HG03066 (cell line): Measurements from ENCODE around the gene SLC49A4.

Experiments used
- ATAC-seq: cut with Tn5 transposase; IDR thresholded peaks from one replicate; pipeline ENCODE4 v1.9.1; 2021; ENCODE audit warnings: low read depth; ENCODE audit not compliant: unreplicated experiment

Gene SLC49A4

DNA sequence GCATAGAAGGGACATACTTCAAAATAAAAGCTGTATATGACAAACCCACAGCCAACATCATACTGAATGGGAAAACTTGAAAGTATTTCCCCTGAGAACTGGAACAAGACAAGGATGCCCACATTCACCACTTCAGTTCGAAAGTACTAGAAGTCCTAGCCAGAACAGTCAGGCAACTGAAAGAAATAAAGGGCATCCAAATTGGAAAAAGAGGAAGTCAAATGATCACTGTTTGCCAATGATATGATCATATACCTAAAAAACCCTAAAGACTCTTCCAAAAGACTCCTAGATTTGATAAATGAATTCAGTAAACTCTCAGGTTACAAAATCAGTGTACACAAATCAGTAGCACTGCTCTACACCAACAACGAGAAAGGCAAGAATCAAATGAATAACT lies 40.7 kb downstream of the SLC49A4 start:
- ATAC-seq: no peak

- ATAC-seq: no peak
These were observed 48.7 kb downstream of the SLC49A4 start for GRCh38 chr3:122843604-122844003.

DNA sequence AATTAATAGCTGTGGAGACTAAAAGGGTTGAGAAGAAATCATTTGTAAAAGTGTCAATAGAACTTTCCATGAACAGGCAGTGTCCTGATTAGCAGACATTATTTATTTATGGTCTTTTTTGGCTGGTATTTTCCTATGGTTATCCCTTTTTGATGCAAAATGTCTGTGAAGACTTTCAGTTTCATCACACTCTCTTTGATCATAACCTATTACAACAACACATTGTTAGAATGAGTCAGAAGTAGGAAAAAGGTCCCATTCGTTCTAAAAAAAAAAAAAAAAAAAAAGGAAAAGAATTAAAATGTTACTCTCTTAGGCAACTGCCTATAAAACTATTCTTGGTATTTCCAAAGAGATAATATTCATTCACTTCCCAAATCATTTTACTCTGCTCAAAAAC lies 62.1 kb downstream of the SLC49A4 start:
- ATAC-seq: no peak

DNA sequence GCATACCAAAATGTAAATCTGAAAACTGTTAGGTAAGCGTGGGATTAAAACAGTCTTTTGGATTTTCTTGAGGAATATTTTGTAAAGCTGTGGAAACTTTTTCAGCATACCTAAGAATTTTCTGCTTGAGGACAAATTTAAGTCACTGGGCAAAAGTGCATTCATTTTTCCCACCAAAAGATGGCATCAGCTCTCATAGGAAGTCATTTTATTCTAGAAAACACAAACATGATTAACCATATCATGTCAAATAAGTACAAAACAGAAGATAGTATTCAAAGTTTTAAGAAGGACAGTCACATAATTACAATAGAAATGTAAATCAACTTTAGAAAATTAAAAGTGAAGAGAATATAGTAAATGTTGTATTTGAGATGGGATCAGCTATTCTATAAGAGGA lies 63.5 kb downstream of the SLC49A4 start:
- no peak for ATAC-seq

DNA sequence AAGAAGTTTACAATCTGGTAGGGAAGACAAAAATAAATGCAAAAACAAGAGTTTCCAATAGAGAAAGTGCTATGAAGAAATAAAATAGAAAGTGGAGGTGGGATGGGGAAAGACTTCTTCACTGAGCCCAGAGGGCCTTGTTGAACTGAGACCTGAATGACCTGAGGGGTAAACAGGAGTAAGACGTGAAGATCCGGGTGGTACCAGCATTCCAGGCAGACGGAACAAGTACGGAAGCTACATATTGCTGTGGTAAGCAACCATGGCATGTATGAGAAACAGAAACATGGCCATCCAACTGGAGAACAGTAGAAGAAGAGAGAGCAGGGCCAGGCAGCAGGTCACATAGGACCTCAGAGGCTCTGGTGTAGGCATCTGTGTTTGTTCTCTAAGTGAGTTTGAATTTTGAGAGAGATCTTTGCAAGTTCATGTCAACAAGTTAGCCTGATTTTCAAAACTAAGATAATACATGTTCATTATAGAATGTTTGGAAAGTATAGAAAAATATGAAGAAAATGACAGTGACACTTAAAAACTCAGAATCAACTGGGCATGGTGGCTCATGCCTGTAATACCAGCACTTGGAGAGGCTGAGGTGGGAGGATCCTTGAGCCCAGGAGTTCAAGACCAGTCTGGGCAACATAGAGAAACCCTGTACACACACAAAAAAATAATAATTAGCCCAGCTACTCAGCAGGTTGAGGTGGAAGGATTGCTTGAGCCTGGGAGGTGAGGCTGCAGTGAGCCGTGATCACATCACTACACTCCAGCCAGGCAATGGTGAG lies 64.3 kb downstream of the SLC49A4 start:
- ATAC-seq: no peak

GRCh38 chr3:122862381-122862780 lies 67.5 kb downstream of the SLC49A4 start:
- no peak for ATAC-seq

- ATAC-seq: no peak
These were observed 69.6 kb downstream of the SLC49A4 start for GRCh38 chr3:122864498-122864897.

DNA sequence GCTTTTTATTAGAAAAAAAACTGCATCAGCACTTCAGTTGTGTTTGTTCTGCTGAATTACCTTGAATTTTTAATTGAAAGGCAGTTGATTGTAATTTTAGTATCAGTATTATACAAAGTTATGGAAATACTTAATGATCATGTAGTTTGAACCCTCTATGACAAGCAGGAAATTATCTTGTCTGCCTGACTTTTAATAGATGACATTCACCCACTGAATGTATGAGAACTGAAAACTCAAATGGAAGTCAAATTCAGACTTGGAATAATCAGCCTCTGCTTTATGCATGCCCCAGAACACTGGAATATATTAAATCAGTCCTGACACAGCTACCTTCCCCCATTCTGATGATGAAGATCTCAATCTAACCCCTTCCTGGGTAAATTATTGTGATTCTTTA lies 73.5 kb downstream of the SLC49A4 start:
- ATAC-seq: no peak

GRCh38 chr3:122873741-122874515 lies 79.1 kb downstream of the SLC49A4 start:
- no peak for ATAC-seq

- no peak for ATAC-seq
These were observed 80.8 kb downstream of the SLC49A4 start for GRCh38 chr3:122875547-122876127.

- no peak for ATAC-seq
These were observed 85.3 kb downstream of the SLC49A4 start for GRCh38 chr3:122880173-122880572.

- no peak for ATAC-seq
These were observed 85.8 kb downstream of the SLC49A4 start for GRCh38 chr3:122880624-122881023.

DNA sequence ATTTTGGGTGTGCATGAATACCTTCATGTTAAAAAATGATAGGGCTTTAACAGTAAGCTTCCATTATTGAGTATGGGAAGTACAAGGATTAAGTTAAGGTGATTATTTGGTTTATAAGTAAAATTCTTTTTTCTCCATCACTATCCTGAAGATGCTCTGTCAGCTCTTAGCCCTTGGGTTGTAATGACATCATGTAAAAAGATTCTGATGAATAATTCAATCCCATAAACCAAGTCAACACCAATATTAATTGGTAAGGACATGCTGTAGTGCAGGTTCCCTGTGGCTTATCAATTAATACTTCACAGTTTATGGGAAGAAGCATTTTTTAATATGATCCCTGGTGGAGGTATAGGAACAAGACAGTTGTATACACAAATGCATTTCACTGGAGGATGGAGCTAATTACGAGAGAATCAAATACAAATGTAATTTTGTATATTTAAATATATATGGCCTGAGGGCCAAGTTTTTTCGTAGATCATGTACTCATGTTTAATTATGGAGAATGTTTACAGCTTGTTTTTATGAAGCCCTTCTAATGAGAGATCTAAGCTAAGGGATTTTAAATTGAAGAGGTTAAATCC lies 87.6 kb downstream of the SLC49A4 start:
- ATAC-seq: no peak

DNA sequence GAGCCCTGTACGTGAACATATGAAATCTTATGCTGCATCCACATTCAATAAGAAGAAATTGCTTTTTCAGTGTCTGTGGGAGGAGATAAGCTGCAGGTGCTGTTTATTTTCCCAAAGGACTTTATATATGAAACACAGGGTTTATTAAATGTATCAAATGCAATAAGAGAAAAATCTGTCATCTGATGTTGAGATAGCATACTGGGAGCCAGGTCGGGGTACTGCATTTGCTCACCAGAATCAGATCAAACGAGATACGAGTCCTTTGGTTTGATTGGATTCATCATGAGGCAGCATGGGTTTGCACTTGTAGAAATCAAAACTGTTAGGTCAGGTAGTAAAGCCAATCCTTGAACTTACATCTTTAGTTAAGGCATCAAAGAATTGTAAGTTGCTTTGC lies 91.4 kb downstream of the SLC49A4 start:
- ATAC-seq: no peak

- ATAC-seq: no peak
These were observed 92.1 kb downstream of the SLC49A4 start for GRCh38 chr3:122886946-122887345.

DNA sequence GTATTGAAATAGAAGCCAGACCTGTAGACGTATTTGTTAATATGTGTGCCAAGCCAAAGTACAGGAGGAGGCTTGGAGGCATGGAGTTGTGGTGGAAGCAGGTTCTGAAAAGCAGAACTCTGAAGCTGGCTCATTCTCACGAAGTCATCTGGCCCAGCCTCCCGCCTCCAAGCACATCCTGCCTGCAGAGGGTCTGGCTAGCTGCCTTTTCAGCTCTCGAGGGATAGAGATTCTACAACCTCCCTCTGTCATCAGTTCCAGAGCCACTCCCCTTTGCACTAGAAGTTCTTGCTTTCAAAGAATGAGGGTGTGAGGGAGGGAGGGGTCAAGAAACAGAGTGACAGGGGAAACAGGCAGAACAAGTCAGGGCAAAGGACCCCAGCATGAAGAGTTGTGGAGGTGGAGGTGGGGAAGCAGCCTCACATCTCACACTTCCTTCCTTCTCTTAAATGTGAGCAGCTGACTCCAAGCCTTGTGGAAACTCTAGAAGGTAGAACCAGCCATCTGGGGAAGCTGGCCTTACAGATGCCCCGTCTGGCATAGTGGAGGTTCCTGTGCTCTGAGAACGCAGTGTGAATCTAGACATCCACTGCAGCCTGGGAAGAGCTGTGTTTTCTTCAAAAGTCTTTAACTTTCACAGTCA lies 95.3 kb downstream of the SLC49A4 start:
- ATAC-seq: peak; percentile 61

GRCh38 chr3:122890720-122891220 lies 95.9 kb downstream of the SLC49A4 start:
- no peak for ATAC-seq

DNA sequence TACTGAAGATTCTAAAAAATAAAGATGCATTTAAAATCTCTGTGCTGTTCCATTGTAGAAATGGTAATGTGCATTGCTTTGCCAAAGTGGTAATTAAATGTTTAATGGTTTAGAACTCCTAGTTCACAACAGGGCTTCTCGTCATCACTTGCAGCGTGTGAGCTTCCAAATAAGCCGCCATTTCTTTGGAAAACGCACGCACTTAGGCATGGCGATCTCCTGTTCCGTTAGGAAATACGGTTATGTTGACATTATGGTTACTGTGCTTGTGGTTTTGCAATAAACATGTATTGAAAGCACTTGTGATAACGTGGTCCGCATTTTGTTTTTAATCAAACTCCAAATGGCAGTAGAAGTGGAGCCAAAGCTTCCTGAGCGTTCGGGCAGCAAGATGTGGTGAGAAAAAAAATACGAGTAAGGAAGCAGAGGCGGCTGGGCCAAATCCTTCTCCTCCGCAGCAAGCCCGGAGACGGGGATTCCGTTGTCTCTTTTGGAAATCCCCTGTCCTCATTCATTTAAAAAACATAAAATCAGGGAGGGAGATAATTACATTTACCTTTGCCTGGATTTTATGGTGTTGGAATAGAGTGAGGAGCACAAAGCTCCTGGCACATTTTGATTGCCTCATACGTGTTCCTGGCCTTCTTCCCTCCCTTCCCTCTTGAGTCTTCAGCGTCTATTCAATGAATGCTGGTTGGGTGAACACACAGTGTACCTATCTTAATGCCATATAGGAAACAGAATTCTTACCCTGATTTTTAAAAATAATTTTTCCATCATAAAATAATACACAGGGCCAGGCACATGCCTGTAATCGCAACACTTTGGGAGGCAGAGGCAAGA lies 97.5 kb downstream of the SLC49A4 start:
- no peak for ATAC-seq

DNA sequence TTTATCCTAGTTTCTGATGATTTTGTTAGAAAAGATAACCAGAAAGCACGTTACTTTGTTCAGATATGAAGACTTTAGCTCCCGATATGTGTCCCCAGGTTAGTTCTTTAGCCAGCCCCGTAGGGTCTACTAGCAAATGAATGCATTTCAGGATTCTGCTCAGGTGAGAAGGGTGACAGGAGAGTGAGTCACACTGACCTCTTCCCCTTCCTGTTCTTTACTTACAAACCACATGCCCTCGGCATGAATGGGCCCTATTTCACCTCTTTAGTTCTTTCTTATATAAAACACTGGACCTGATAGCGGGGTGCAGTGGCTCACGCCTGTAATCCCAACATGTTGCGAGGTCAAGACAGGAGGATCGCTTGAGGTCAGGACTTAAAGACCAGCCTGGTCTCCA lies 98.4 kb downstream of the SLC49A4 start:
- no peak for ATAC-seq
